Prostate gland (tissue), 2 donors: ENCODE measurements around the gene JMJD8. TPM values are rescaled to one million over a fixed set of nuclear protein-coding genes. Genes with fewer than 3 reads are reported as not detected.

Experiments
- DNase-seq: peaks from one replicate; pipeline ENCODE4 v3.0.0-alpha.2; 2019; ENCODE audit warnings: low spot score
- H3K27ac ChIP-seq, 2 donors: fragments of 200-600 bp; sonication (generic); 2 replicates each; pipeline ENCODE4 v1.5.1; 2017 to 2019
- H3K27me3 ChIP-seq: fragments of 200-600 bp; sonication (generic); replicated peaks from 2 replicates; pipeline ENCODE4 v1.5.1; 2019; ENCODE audit not compliant: insufficient read depth
- H3K36me3 ChIP-seq, 2 donors: fragments of 200-600 bp; sonication (generic); 1 replicate in 1 of 2; 2 replicates in 1 of 2; pipeline versions ENCODE4 v1.5.1 to v1.8.1; 2017 to 2019
- H3K4me1 ChIP-seq: fragments of 200-600 bp; sonication (generic); replicated peaks from 2 replicates; pipeline ENCODE4 v1.5.1; 2019
- H3K4me3 ChIP-seq, 2 donors: fragments of 200-600 bp; sonication (generic); 2 replicates each; pipeline ENCODE4 v1.5.1; 2017 to 2019
- H3K9me3 ChIP-seq: fragments of 200-600 bp; sonication (generic); 2 replicates; pipeline ENCODE4 v1.5.1; 2017
- POLR2A ChIP-seq: fragments of 450-650 bp; IDR thresholded peaks from one replicate; pipeline ENCODE4 v1.6.1; 2016; ENCODE audit warnings: antibody characterized with exemption, mild to moderate bottlenecking
- POLR2AphosphoS5 ChIP-seq: sonication (generic); formaldehyde crosslinking; IDR thresholded peaks from one replicate; pipeline ENCODE4 v1.6.1; 2017; ENCODE audit warnings: antibody characterized with exemption
- WGBS: methylation state at CpG from one replicate; pipeline ENCODE4 v1.1.5; 2018; 5-methylcytosine and 5-hydroxymethylcytosine counted together
- intact Hi-C: fragments of 100-400 bp; cut with DNase I; formaldehyde crosslinking; loops from one replicate; pipeline ENCODE4 v1.14.2; 2022
- total RNA-seq, 2 donors: library from RNA; depleted of rRNA; stranded (reverse); fragments of >200 nt; gene quantifications; one replicate each; pipeline ENCODE4 v1.1.0, GENCODE V29; 2016
- TF ChIP-seq, protein P1 (sequence below), 4 experiments: fragments of 200-600 bp in 2 of 4; fragments of 450-650 bp in 2 of 4; sonication (generic) in 2 of 4; IDR thresholded peaks; 1 replicate in 3 of 4; 2 replicates in 1 of 4; pipeline ENCODE4 v1.5.1; 2016 to 2019; ENCODE audit warnings: antibody characterized with exemption in 4 of 4, mild to moderate bottlenecking in 2 of 4, moderate library complexity in 2 of 4

Gene JMJD8
- total RNA-seq, 2 donors from 2014 or later, result 121 to 132 TPM

DNA sequence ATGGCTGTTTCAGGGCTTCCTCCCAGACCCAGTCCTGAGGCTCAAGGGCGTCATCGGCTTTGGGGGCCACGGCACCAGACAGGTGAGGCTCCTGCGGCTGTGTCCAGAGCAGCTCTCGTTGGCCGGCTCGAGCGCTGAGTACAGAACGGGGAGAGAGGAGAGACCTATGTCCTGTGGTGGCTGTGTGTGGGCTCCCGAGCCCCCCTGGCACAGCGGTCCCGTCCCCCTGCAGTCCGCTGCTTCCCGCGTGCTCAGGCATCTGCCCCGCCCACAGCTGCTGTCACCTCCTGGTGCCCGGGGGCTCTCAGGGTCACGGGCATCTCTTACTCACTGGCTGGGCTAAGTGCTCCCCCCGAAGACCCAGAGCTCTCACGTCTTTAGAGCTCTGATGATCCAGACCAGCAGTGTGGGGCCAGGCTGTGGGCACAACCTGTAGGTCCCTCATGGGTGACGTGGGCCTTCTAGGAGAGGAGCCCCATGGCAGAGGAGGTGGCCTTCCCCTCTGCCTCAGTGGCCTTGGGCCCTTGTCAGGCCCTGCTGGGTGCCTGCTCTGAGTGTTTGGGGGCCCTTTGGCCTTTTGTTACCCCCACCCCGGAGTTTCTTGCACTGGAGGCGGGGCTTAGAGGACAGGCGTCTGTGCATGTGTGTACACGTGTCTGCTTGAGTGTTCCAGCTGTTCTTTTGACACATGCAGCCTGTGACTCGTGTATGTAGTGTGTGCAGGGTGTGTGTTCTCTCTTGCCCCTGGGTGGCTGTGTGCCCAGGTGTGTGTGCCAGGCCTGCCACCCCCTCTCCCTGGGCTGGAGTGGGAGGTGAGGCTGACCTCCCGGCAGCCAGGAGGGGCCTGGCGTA lies 31.5 kb downstream of the JMJD8 start:
- Histone ChIP-seq H3K4me1 (peaks cover 15% of the 10 kb centered on the region), H3K36me3 (no peaks in the 10 kb centered on the region), H3K9me3 (no peaks in the 10 kb centered on the region), H3K4me3 (no peak overlapping the region), H3K27ac (no peak overlapping the region), H3K27me3 (no peaks in the 10 kb centered on the region)
- 72% methylated on average over 23 of the region's 28 CpGs for WGBS
- intact Hi-C loops, result no loop called here
- no peak for DNase-seq
- TF ChIP-seq POLR2A (no peak), POLR2AphosphoS5 (no peak)
- TF ChIP-seq, protein P1, sequence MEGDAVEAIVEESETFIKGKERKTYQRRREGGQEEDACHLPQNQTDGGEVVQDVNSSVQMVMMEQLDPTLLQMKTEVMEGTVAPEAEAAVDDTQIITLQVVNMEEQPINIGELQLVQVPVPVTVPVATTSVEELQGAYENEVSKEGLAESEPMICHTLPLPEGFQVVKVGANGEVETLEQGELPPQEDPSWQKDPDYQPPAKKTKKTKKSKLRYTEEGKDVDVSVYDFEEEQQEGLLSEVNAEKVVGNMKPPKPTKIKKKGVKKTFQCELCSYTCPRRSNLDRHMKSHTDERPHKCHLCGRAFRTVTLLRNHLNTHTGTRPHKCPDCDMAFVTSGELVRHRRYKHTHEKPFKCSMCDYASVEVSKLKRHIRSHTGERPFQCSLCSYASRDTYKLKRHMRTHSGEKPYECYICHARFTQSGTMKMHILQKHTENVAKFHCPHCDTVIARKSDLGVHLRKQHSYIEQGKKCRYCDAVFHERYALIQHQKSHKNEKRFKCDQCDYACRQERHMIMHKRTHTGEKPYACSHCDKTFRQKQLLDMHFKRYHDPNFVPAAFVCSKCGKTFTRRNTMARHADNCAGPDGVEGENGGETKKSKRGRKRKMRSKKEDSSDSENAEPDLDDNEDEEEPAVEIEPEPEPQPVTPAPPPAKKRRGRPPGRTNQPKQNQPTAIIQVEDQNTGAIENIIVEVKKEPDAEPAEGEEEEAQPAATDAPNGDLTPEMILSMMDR (IDR thresholded peaks at IDR 0.05), result no peak

DNA sequence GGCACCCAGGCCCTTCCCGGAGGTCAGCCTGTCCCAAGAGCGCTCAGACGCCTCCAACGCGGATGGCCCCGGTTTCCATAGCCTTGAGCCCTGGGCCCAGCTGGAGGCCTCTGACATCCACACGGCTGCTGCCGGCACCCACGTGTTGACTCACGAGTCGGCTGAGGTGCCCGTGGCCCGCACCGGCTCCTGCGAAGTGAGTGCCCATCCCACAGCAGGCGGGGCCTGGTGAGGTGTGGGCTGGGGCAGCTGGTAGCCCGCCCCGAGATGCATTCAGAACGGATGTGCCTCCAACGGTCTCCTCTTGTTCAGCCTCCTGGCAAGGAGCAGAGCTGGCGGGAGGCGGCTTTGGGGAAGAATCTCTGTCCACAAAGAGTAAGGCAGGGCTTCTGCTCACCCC lies 32.3 kb downstream of the JMJD8 start:
- WGBS, result 81% methylated on average over 16 of the region's 22 CpGs
- no peaks in the 10 kb centered on the region for H3K27me3 ChIP-seq
- H3K27ac ChIP-seq, result no peak overlapping the region
- TF ChIP-seq, protein P1 (IDR thresholded peaks at IDR 0.05), result no peak
- TF ChIP-seq POLR2A (no peak), POLR2AphosphoS5 (no peak)
- no peak for DNase-seq
- H3K36me3 ChIP-seq, result no peaks in the 10 kb centered on the region
- H3K9me3 ChIP-seq, result no peaks in the 10 kb centered on the region
- no peak overlapping the region for H3K4me3 ChIP-seq
- intact Hi-C loops, result no loop called here
- peaks cover 18% of the 10 kb centered on the region for H3K4me1 ChIP-seq

DNA sequence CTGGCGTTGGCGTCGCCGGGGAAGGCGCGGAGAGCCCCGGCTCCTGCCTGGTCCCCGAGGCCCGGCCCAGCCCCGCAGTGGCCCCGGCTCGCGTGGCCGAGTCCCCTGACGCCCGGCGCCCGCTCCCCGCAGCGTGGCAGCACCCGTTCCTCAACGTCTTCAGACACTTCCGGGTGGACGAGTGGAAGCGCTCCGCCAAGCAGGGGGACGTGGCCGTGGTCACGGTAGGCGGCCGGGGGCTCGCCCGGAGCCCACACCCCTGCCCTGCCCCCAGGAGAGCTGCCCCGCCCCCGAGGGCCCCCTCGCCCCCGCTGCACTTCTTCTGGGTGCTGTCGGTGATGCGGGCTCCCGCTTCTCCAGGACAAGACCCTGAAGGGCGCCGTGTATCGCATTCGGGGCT lies 34.5 kb downstream of the JMJD8 start:
- intact Hi-C loops, result no loop called here
- WGBS, result 1% methylated on average over 17 of the region's 44 CpGs
- no peaks in the 10 kb centered on the region for H3K36me3 ChIP-seq
- H3K27ac ChIP-seq, result peak overlapping the region in 1 of 2 donors; percentile 89
- no peaks in the 10 kb centered on the region for H3K27me3 ChIP-seq
- peaks cover 18% of the 10 kb centered on the region for H3K4me1 ChIP-seq
- no peak for TF ChIP-seq POLR2A
- TF ChIP-seq, protein P1 (IDR thresholded peaks at IDR 0.05), result no peak
- no peak for TF ChIP-seq POLR2AphosphoS5
- peak overlapping the region; percentile 52 to 77 for H3K4me3 ChIP-seq
- no peak for DNase-seq
- no peaks in the 10 kb centered on the region for H3K9me3 ChIP-seq

DNA sequence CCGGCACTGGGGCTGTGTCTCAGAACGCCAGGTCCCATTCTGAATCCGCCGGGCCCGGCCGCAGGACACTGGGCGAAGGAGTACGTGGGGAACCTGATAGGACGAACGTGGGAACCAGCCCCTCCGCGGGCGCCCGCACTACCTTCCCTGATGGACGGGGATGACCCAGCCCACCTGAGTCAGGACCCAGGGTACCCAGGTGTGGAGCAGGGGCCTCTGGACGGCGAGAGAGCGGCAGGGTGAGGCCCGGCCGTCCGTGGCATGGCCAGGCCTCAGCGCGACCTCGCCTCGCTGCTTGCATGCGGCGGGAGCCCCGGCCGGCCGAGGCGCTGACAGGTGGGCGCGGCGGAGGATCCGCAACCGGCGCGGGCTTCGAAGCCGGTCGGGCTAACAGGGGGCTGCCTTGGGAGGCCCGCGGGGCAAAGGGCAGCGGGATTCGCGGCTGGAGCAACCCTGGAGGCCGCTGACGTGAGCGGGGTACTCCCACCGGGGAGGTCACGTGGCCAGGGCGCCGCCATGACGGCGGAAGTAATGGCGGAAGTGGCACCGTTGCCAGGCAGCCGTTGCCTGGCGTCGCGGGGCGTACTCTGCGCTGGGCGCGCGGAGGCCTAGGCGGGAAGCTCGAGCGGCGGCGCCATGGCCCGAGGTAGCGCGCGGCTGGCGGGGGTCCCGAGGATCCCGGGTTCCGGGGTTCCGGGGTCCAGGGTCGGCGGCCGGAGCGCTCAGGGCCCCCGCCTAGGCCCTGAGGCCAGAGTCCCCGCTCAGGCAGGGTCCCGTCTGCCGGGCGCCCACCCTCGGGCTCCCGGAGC lies 35.1 kb downstream of the JMJD8 start, which contains the start of gene WDR90:
Gene WDR90, plus strand, starts transcription at position 585 of the 809 bp plus-strand sequence. Its CDS starts 52 bp downstream, at position 637.
- H3K36me3 ChIP-seq, result no peaks in the 10 kb centered on the region
- WGBS, result under 1% methylated on average over 69 of the region's 91 CpGs
- TF ChIP-seq POLR2A, result peak; percentile 43
- TF ChIP-seq POLR2AphosphoS5, result peak; percentile 89
- TF ChIP-seq, protein P1 (IDR thresholded peaks at IDR 0.05), result peak in 1 of 4 experiments; percentile 28
- DNase-seq, result peak; percentile 91
- peaks cover 18% of the 10 kb centered on the region for H3K4me1 ChIP-seq
- no peaks in the 10 kb centered on the region for H3K9me3 ChIP-seq
- H3K4me3 ChIP-seq, result peak within 1 kb of the TSS; percentile 52 to 77
- H3K27me3 ChIP-seq, result no peaks in the 10 kb centered on the region
- intact Hi-C loops, result no loop called here
- H3K27ac ChIP-seq, result peak within 1 kb of the TSS; percentile 74 to 89
